HEK293 (cell line): ENCODE results near the gene C16orf46.

Experiments used
- ATF2 ChIP-seq: fragments of 450-650 bp; formaldehyde crosslinking; IDR thresholded peaks from 2 replicates; pipeline ENCODE4 v1.5.1; 2016; ENCODE audit warnings: missing biosample characterization, missing genetic modification characterization, low read depth
- REST ChIP-seq: fragments of 450-650 bp; formaldehyde crosslinking; IDR thresholded peaks from 2 replicates; pipeline ENCODE4 v1.5.1; 2016; ENCODE audit warnings: missing biosample characterization, missing genetic modification characterization
- ZBTB21 ChIP-seq: fragments of 450-650 bp; formaldehyde crosslinking; IDR thresholded peaks from 2 replicates; pipeline ENCODE4 v1.5.1; 2017; ENCODE audit warnings: missing biosample characterization, missing genetic modification characterization
- ZBTB49 ChIP-seq: fragments of 450-650 bp; formaldehyde crosslinking; IDR thresholded peaks from 2 replicates; pipeline ENCODE4 v1.5.1; 2016; ENCODE audit warnings: missing biosample characterization, missing genetic modification characterization, low read depth
- ZNF433 ChIP-seq: fragments of 450-650 bp; formaldehyde crosslinking; IDR thresholded peaks from 2 replicates; pipeline ENCODE4 v1.5.1; 2016; ENCODE audit warnings: missing biosample characterization, missing genetic modification characterization, low read depth
- ZNF701 ChIP-seq: fragments of 450-650 bp; formaldehyde crosslinking; IDR thresholded peaks from 2 replicates; pipeline ENCODE4 v1.5.1; 2016; ENCODE audit warnings: missing biosample characterization, missing genetic modification characterization
- TF ChIP-seq, protein P1 (sequence below): fragments of 450-650 bp; formaldehyde crosslinking; IDR thresholded peaks from 2 replicates; pipeline ENCODE4 v1.5.1; 2016; ENCODE audit warnings: missing biosample characterization, missing genetic modification characterization

- TF ChIP-seq REST: no peak
- TF ChIP-seq ZBTB49 (tag by site-specific recombination): no peak
- no peak for TF ChIP-seq ZNF433
- TF ChIP-seq, protein P1, sequence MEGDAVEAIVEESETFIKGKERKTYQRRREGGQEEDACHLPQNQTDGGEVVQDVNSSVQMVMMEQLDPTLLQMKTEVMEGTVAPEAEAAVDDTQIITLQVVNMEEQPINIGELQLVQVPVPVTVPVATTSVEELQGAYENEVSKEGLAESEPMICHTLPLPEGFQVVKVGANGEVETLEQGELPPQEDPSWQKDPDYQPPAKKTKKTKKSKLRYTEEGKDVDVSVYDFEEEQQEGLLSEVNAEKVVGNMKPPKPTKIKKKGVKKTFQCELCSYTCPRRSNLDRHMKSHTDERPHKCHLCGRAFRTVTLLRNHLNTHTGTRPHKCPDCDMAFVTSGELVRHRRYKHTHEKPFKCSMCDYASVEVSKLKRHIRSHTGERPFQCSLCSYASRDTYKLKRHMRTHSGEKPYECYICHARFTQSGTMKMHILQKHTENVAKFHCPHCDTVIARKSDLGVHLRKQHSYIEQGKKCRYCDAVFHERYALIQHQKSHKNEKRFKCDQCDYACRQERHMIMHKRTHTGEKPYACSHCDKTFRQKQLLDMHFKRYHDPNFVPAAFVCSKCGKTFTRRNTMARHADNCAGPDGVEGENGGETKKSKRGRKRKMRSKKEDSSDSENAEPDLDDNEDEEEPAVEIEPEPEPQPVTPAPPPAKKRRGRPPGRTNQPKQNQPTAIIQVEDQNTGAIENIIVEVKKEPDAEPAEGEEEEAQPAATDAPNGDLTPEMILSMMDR: no peak
- no peak for TF ChIP-seq ATF2 (tag by site-specific recombination)
- TF ChIP-seq ZBTB21 (tag by site-specific recombination): no peak
- TF ChIP-seq ZNF701 (tag by site-specific recombination): no peak
Measured at GRCh38 chr16:81014672-81015071, 62.4 kb downstream of the C16orf46 start.
